Esophagus muscularis mucosa (tissue), 3 donors: ENCODE measurements around the gene FOXS1.

Experiments used
- CTCF ChIP-seq, 3 experiments: fragments of 200-600 bp in 2 of 3; fragments of 450-650 bp in 1 of 3; sonication (generic) in 2 of 3; IDR thresholded peaks; one replicate each; pipeline ENCODE4 v1.5.1; 2017 to 2019; ENCODE audit warnings: antibody characterized with exemption in 3 of 3, mild to moderate bottlenecking in 2 of 3, moderate library complexity in 1 of 3
- POLR2A ChIP-seq: fragments of 450-650 bp; IDR thresholded peaks from one replicate; pipeline ENCODE4 v1.6.1; 2017; ENCODE audit warnings: antibody characterized with exemption, moderate library complexity, mild to moderate bottlenecking, low read depth
- POLR2AphosphoS5 ChIP-seq, 2 donors: sonication (generic); formaldehyde crosslinking; IDR thresholded peaks; one replicate each; pipeline ENCODE4 v1.6.1; 2017; ENCODE audit warnings: antibody characterized with exemption in 2 of 2

- TF ChIP-seq POLR2A (no peak), CTCF (IDR thresholded peaks at IDR 0.05) (no peak), POLR2AphosphoS5 (IDR thresholded peaks at IDR 0.05) (no peak)
Measured at GRCh38 chr20:31840906-31841816, 4.2 kb downstream of the FOXS1 start.
